ENCODE results near the gene UNC5C. TPM values are rescaled to one million over a fixed set of nuclear protein-coding genes. Genes with fewer than 3 reads are reported as not detected.

The UNC5C gene
- total RNA-seq, 4 donors from 2014 or later: 1.7 to 2.4 (median 2.0) TPM

DNA sequence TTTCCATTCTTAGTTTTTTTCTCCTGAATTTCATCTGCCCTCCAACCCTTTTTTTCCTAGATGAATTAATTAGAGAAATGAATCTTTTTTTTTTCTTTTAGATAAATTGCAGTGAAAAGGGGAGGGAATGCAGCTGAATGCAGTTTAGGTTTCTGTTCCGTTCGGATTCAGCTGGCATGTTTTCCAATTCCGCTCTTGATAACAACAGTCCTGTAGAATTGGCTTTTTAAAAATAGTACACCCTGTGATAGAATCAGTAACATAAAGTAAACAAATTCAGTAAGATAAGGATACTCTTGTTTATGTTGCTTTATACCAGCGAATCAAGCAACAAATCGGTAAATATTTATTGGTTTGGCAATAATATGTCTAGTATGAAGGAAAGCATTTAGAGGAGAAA, 103.5 kb downstream of the UNC5C start:
- H3K36me3 ChIP-seq: no peaks in the 10 kb centered on the region
- H3K4me1 ChIP-seq: no peaks in the 10 kb centered on the region
- no peaks in the 10 kb centered on the region for H3K9me3 ChIP-seq
- no peaks in the 10 kb centered on the region for H3K27me3 ChIP-seq
- H3K27ac ChIP-seq (replicated peaks in 1 of 4): no peak overlapping the region
- 90% methylated on average over 5 of the region's 5 CpGs for WGBS
- DNase-seq (ENCODE audit: extremely low spot score): no peak
- no peak overlapping the region for H3K4me3 ChIP-seq
- no peak for TF ChIP-seq POLR2A (IDR thresholded peaks at IDR 0.05; ENCODE audit: low read depth)
- no peak for TF ChIP-seq POLR2AphosphoS5 (IDR thresholded peaks at IDR 0.05)
- no peak for TF ChIP-seq CTCF (IDR thresholded peaks at IDR 0.05)
- no peak for TF ChIP-seq EP300 (IDR thresholded peaks at IDR 0.05)
- intact Hi-C loops (cut with DNase I): no loop called here

GRCh38 chr4:95444812-95445211, 104.0 kb downstream of the UNC5C start:
- DNase-seq (ENCODE audit: extremely low spot score): no peak
- H3K27me3 ChIP-seq: no peaks in the 10 kb centered on the region
- no peaks in the 10 kb centered on the region for H3K9me3 ChIP-seq
- TF ChIP-seq POLR2A (IDR thresholded peaks at IDR 0.05; ENCODE audit: low read depth) (no peak), EP300 (IDR thresholded peaks at IDR 0.05) (no peak), CTCF (IDR thresholded peaks at IDR 0.05) (no peak), POLR2AphosphoS5 (IDR thresholded peaks at IDR 0.05) (no peak)
- H3K4me1 ChIP-seq: no peaks in the 10 kb centered on the region
- intact Hi-C loops (cut with DNase I): no loop called here
- H3K36me3 ChIP-seq: no peaks in the 10 kb centered on the region
- H3K4me3 ChIP-seq: no peak overlapping the region
- 98% methylated on average over 5 of the region's 5 CpGs for WGBS
- no peak overlapping the region for H3K27ac ChIP-seq (replicated peaks in 1 of 4)

GRCh38 chr4:95439896-95440295, 108.9 kb downstream of the UNC5C start:
- no peaks in the 10 kb centered on the region for H3K4me1 ChIP-seq
- intact Hi-C loops (cut with DNase I): no loop called here
- no peaks in the 10 kb centered on the region for H3K9me3 ChIP-seq
- DNase-seq (ENCODE audit: extremely low spot score): no peak
- no peak overlapping the region for H3K4me3 ChIP-seq
- no peaks in the 10 kb centered on the region for H3K27me3 ChIP-seq
- WGBS: 54% methylated on average over 4 of the region's 4 CpGs
- TF ChIP-seq CTCF (IDR thresholded peaks at IDR 0.05) (no peak), POLR2A (IDR thresholded peaks at IDR 0.05; ENCODE audit: low read depth) (no peak), POLR2AphosphoS5 (IDR thresholded peaks at IDR 0.05) (no peak), EP300 (IDR thresholded peaks at IDR 0.05) (no peak)
- no peak overlapping the region for H3K27ac ChIP-seq (replicated peaks in 1 of 4)
- no peaks in the 10 kb centered on the region for H3K36me3 ChIP-seq

- H3K4me3 ChIP-seq: no peak overlapping the region
These were observed 109.7 kb downstream of the UNC5C start for GRCh38 chr4:95439071-95439470.

More at GRCh38 chr4:95439071-95439470, 109.7 kb downstream of the UNC5C start:
- Histone ChIP-seq H3K27me3 (no peaks in the 10 kb centered on the region), H3K9me3 (no peaks in the 10 kb centered on the region), H3K27ac (replicated peaks in 1 of 4) (no peak overlapping the region), H3K36me3 (no peaks in the 10 kb centered on the region), H3K4me1 (no peaks in the 10 kb centered on the region)
- TF ChIP-seq POLR2A (IDR thresholded peaks at IDR 0.05; ENCODE audit: low read depth): no peak
- no peak for TF ChIP-seq POLR2AphosphoS5 (IDR thresholded peaks at IDR 0.05)
- no peak for TF ChIP-seq CTCF (IDR thresholded peaks at IDR 0.05)
- TF ChIP-seq EP300 (IDR thresholded peaks at IDR 0.05): no peak
- 69% methylated on average over 2 of the region's 2 CpGs for WGBS
- intact Hi-C loops (cut with DNase I): no loop called here
- no peak for DNase-seq (ENCODE audit: extremely low spot score)
